Measurements from ENCODE around the gene PLA2G4F.

PLA2G4F gene

GRCh38 chr15:42158941-42159340, 2.5 kb upstream of the PLA2G4F start:
- H3K4me3 ChIP-seq (ENCODE audit: low read depth in 1 of 2, low read length in 1 of 2) = no peak overlapping the region
- H3K36me3 ChIP-seq = peaks cover 59% of the 10 kb centered on the region
- no peak overlapping the region for H3K27ac ChIP-seq
- TF ChIP-seq CTCF (IDR thresholded peaks at IDR 0.05) = no peak
- H3K4me1 ChIP-seq (ENCODE audit: control insufficient read depth in 1 of 2, insufficient read depth in 1 of 2, low read depth in 1 of 2, low read length in 1 of 2) = no peaks in the 10 kb centered on the region
- H3K9me3 ChIP-seq = no peaks in the 10 kb centered on the region
- H3K27me3 ChIP-seq = no peaks in the 10 kb centered on the region

DNA sequence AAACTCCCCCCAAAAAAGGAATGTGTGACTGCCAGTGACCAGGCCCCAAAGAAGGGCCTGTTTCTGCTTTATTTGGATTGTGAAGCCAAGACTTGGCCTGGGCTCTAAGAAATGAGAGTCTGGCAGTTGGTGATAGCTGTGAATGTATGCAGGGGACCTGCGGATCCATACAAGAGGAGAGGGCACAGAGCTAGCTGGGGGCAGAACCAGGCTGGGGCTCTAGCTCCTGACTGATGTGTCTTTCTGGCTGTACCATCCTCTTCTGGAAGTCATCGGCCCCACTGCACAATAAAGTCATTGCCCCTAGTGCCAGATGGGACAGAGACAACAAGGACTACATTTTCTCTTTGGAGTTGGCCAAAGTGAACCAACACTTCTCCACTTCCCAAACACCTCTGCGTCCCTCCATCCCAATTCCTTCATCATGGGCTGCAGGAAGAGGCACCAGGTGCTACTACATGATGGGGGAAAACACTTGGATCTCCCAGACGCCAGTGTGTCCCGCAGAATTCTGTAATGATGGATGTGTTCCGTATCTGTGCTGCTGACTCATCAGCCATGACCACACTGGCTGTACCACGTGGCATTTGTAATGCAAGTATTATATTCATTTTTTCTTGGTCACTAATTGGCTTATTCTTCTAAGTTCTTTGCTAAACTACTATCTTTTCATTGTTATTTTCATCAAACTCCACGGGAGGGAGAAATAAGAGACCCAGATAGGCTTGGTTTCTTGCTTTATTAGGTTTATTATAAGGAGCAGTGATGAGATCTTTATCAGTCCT, 1.7 kb upstream of the PLA2G4F start:
- no peak overlapping the region for H3K4me3 ChIP-seq (ENCODE audit: low read depth in 1 of 2, low read length in 1 of 2)
- no peak for TF ChIP-seq CTCF (IDR thresholded peaks at IDR 0.05)
- no peaks in the 10 kb centered on the region for H3K9me3 ChIP-seq
- no peaks in the 10 kb centered on the region for H3K27me3 ChIP-seq
- peaks cover 51% of the 10 kb centered on the region for H3K36me3 ChIP-seq
- H3K27ac ChIP-seq = no peak overlapping the region
- H3K4me1 ChIP-seq (ENCODE audit: control insufficient read depth in 1 of 2, insufficient read depth in 1 of 2, low read depth in 1 of 2, low read length in 1 of 2) = no peaks in the 10 kb centered on the region

DNA sequence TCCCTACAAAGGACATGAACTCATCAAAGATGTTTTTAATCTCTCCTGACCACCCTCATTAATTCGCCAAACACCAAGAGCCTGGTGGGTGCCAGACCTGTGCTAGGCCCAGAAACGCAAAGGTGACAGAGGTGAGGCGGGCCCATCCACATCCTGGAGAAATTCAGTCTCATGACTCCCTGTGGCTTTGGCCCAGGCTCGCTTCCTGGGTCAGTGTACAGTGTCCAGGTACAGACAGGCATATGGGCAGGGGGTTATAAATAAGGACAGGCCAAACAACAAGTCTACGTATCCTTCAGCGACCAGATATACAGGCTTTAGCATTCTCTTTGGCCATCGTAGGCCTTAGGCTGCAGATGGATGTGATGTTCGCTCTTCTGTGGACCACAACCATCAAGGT, 945 bp upstream of the PLA2G4F start:
- H3K27ac ChIP-seq = no peak overlapping the region
- H3K9me3 ChIP-seq = no peaks in the 10 kb centered on the region
- no peak overlapping the region for H3K4me3 ChIP-seq (ENCODE audit: low read depth in 1 of 2, low read length in 1 of 2)
- no peak for TF ChIP-seq CTCF (IDR thresholded peaks at IDR 0.05)
- H3K36me3 ChIP-seq = peaks cover 43% of the 10 kb centered on the region
- no peaks in the 10 kb centered on the region for H3K4me1 ChIP-seq (ENCODE audit: control insufficient read depth in 1 of 2, insufficient read depth in 1 of 2, low read depth in 1 of 2, low read length in 1 of 2)
- no peaks in the 10 kb centered on the region for H3K27me3 ChIP-seq

- Histone ChIP-seq H3K9me3 (no peaks in the 10 kb centered on the region), H3K4me1 (ENCODE audit: control insufficient read depth in 1 of 2, insufficient read depth in 1 of 2, low read depth in 1 of 2, low read length in 1 of 2) (no peaks in the 10 kb centered on the region), H3K36me3 (peaks cover 27% of the 10 kb centered on the region), H3K27me3 (no peaks in the 10 kb centered on the region), H3K4me3 (ENCODE audit: low read depth in 1 of 2, low read length in 1 of 2) (no peak overlapping the region), H3K27ac (no peak overlapping the region)
- TF ChIP-seq CTCF (IDR thresholded peaks at IDR 0.05) = no peak
Observed at GRCh38 chr15:42155546-42156242, 742 bp downstream of the PLA2G4F start.

DNA sequence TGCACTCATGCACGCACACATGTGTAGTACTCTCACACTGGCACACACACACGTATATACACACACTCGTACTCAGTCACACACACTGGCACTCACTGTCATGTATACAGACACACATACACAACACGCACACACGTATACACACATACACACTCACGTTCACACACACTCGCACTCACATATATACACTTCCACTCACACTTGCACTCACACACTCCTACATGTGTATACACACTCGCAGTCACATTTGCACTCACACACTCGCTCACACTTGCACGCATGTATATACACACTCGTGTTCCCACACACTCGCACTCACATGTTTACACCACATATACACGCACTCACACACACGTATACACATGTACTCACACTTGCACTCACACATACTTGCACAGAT, 1.5 kb downstream of the PLA2G4F start:
- TF ChIP-seq CTCF (IDR thresholded peaks at IDR 0.05) = no peak
- H3K4me1 ChIP-seq (ENCODE audit: control insufficient read depth in 1 of 2, insufficient read depth in 1 of 2, low read depth in 1 of 2, low read length in 1 of 2) = no peaks in the 10 kb centered on the region
- no peaks in the 10 kb centered on the region for H3K9me3 ChIP-seq
- peaks cover 19% of the 10 kb centered on the region for H3K36me3 ChIP-seq
- no peak overlapping the region for H3K27ac ChIP-seq
- H3K27me3 ChIP-seq = no peaks in the 10 kb centered on the region
- no peak overlapping the region for H3K4me3 ChIP-seq (ENCODE audit: low read depth in 1 of 2, low read length in 1 of 2)
